Suprapubic skin (tissue), 4 donors: ENCODE results near the gene SLC25A23.

Source experiments
- EP300 ChIP-seq: sonication (generic); formaldehyde crosslinking; IDR thresholded peaks from one replicate; pipeline ENCODE4 v1.6.1; 2017; ENCODE audit warnings: antibody characterized with exemption
- POLR2AphosphoS5 ChIP-seq, 3 donors: sonication (generic); formaldehyde crosslinking; IDR thresholded peaks; one replicate each; pipeline ENCODE4 v1.6.1; 2017; ENCODE audit warnings: antibody characterized with exemption in 3 of 3

GRCh38 chr19:6413291-6413690 is 46.3 kb downstream of the SLC25A23 start:
- no peak for TF ChIP-seq EP300
- TF ChIP-seq POLR2AphosphoS5 (IDR thresholded peaks at IDR 0.05): no peak
